Keratinocyte (primary cell): ENCODE results near the gene PPP2R5C. TPM values are rescaled to one million over a fixed set of nuclear protein-coding genes. Genes with fewer than 3 reads are reported as not detected.

Experiments
- DNase-seq: peaks from one replicate; pipeline ENCODE4 v3.0.0-alpha.2; 2011; ENCODE audit warnings: low read depth, missing footprints, low spot score
- FAIRE-seq: peaks from 2 replicates; lab custom pipeline; 2011; peaks lifted over from hg19 to GRCh38; lab: Jason Lieb, UNC
- H2AFZ ChIP-seq: 2 replicates; pipeline ENCODE4 v1.6.0; 2012; ENCODE audit warnings: low read length, control low read depth, inconsistent platforms; ENCODE audit not compliant: control insufficient read depth
- H3K27ac ChIP-seq: 2 replicates; pipeline ENCODE4 v1.5.1; 2011; ENCODE audit warnings: low read length; ENCODE audit not compliant: control insufficient read depth, insufficient read depth
- H3K27me3 ChIP-seq: 3 replicates; pipeline ENCODE4 v1.6.0; 2011; ENCODE audit warnings: low read length; ENCODE audit not compliant: control insufficient read depth, insufficient read depth; ENCODE audit errors: extremely low read depth
- H3K36me3 ChIP-seq, 2 experiments: 2 replicates in 1 of 2; 3 replicates in 1 of 2; pipeline ENCODE4 v1.5.1; 2011; ENCODE audit warnings: low read length in 2 of 2, mild to moderate bottlenecking in 1 of 2; ENCODE audit not compliant: control insufficient read depth in 2 of 2, insufficient read depth in 2 of 2; ENCODE audit errors: extremely low read depth in 1 of 2
- H3K4me1 ChIP-seq: 3 replicates; pipeline ENCODE4 v1.5.1; 2011; ENCODE audit warnings: low read length; ENCODE audit not compliant: control insufficient read depth, insufficient read depth; ENCODE audit errors: extremely low read depth
- H3K4me2 ChIP-seq: 3 replicates; pipeline ENCODE4 v1.6.0; 2011; ENCODE audit warnings: low read depth, low read length; ENCODE audit not compliant: control insufficient read depth, insufficient read depth; ENCODE audit errors: extremely low read depth
- H3K4me3 ChIP-seq, 3 experiments: fragments of 200-600 bp in 1 of 3; sonication (generic) in 1 of 3; 2 replicates in 2 of 3; 3 replicates in 1 of 3; pipeline ENCODE4 v1.5.1; 2011 to 2016; ENCODE audit warnings: low read length in 3 of 3, mild to moderate bottlenecking in 3 of 3, control low read depth in 2 of 3, inconsistent platforms in 1 of 3, low read depth in 1 of 3, mixed read lengths in 1 of 3, mixed run types in 1 of 3, moderate library complexity in 1 of 3; ENCODE audit not compliant: control insufficient read depth in 2 of 3, insufficient read depth in 2 of 3; ENCODE audit errors: extremely low read depth in 1 of 3
- H3K79me2 ChIP-seq: 2 replicates; pipeline ENCODE4 v1.6.0; 2012; ENCODE audit warnings: low read length; ENCODE audit not compliant: control insufficient read depth, insufficient read depth
- H3K9ac ChIP-seq: 3 replicates; pipeline ENCODE4 v1.6.0; 2011; ENCODE audit warnings: low read length; ENCODE audit not compliant: control insufficient read depth, insufficient read depth; ENCODE audit errors: extremely low read depth
- H3K9me1 ChIP-seq: 3 replicates; pipeline ENCODE4 v1.6.0; 2011; ENCODE audit warnings: low read length; ENCODE audit not compliant: control insufficient read depth, insufficient read depth; ENCODE audit errors: extremely low read depth
- H3K9me3 ChIP-seq: 2 replicates; pipeline ENCODE4 v1.5.1; 2012; ENCODE audit warnings: low read depth, low read length; ENCODE audit not compliant: control insufficient read depth
- H4K20me1 ChIP-seq: 3 replicates; pipeline ENCODE4 v1.6.0; 2011; ENCODE audit warnings: low read length; ENCODE audit not compliant: control insufficient read depth, insufficient read depth; ENCODE audit errors: extremely low read depth
- CTCF ChIP-seq, 3 experiments: IDR thresholded peaks in 1 of 3; conservative IDR thresholded peaks in 1 of 3; optimal IDR thresholded peaks in 1 of 3; 2 replicates in 2 of 3; 3 replicates in 1 of 3; pipeline versions ENCODE3 to v1.5.1; 2011; ENCODE audit warnings: low read length in 3 of 3, mild to moderate bottlenecking in 3 of 3, moderate library complexity in 2 of 3, control low read depth in 1 of 3, inconsistent platforms in 1 of 3; ENCODE audit not compliant: insufficient read depth in 2 of 3; ENCODE audit errors: extremely low read depth in 1 of 3
- EZH2 ChIP-seq: IDR thresholded peaks from one replicate; pipeline ENCODE4 v1.6.1; 2012; ENCODE audit warnings: inconsistent platforms, mild to moderate bottlenecking, low read length, moderate library complexity
- dilution Hi-C: fragments of 300-500 bp; cut with MboI; formaldehyde crosslinking; loops from one replicate; pipeline ENCODE4 v1.7.0; 2020; ENCODE audit warnings: low sequenced_read_pairs; ENCODE audit not compliant: extremely low pct_ligation_motif_present
- polyA plus RNA-seq, 5 experiments: library from polyadenylated mRNA; depleted of rRNA in 3 of 5; stranded (reverse) in 3 of 5; stranded (forward) in 1 of 5; unstranded in 1 of 5; fragments of >200 nt; gene quantifications; 1 replicate in 1 of 5; 2 replicates in 3 of 5; 3 replicates in 1 of 5; pipeline versions ENCODE4 v1.2.1 to v1.2.3, GENCODE V29; 2011 to 2012; ENCODE audit warnings: missing spikeins in 2 of 5, low read depth in 1 of 5, low replicate concordance in 1 of 5

The PPP2R5C gene
- polyA plus RNA-seq, 1 donor (not counting 4 experiments of a cell fraction or from before 2014, with no cell fraction given): 105 TPM

GRCh38 chr14:101926085-101926484, 164.6 kb downstream of the PPP2R5C start:
- no peak overlapping the region for H3K27ac ChIP-seq
- FAIRE-seq (no peak), DNase-seq (no peak)
- TF ChIP-seq EZH2 (no peak), CTCF (optimal IDR thresholded peaks at IDR 0.05 in 1 of 3, IDR thresholded peaks at IDR 0.05 in 1 of 3, conservative IDR thresholded peaks at IDR 0.05 in 1 of 3; ENCODE audit: extremely low read depth in 1 of 3, insufficient read depth in 2 of 3, low read length in 3 of 3) (no peak)
- H3K4me3 ChIP-seq: no peak overlapping the region
- peaks cover 0 to 9% of the 10 kb centered on the region in 2 experiments for H3K36me3 ChIP-seq
- no peak overlapping the region for H3K9ac ChIP-seq
- no peaks in the 10 kb centered on the region for H3K9me1 ChIP-seq
- no peak overlapping the region for H3K4me2 ChIP-seq
- dilution Hi-C loops: no loop called here
- H3K79me2 ChIP-seq: no peaks in the 10 kb centered on the region
- H4K20me1 ChIP-seq: no peaks in the 10 kb centered on the region
- no peaks in the 10 kb centered on the region for H3K9me3 ChIP-seq
- H3K4me1 ChIP-seq: no peaks in the 10 kb centered on the region
- H3K27me3 ChIP-seq: no peaks in the 10 kb centered on the region
- no peak overlapping the region for H2AFZ ChIP-seq

- Histone ChIP-seq H2AFZ (no peak overlapping the region), H3K9me1 (no peaks in the 10 kb centered on the region), H3K9ac (no peak overlapping the region), H3K27ac (no peak overlapping the region), H3K9me3 (no peaks in the 10 kb centered on the region), H3K27me3 (no peaks in the 10 kb centered on the region), H3K4me1 (no peaks in the 10 kb centered on the region), H3K79me2 (no peaks in the 10 kb centered on the region), H3K4me2 (no peak overlapping the region), H3K4me3 (no peak overlapping the region), H4K20me1 (no peaks in the 10 kb centered on the region), H3K36me3 (peaks cover 0 to 9% of the 10 kb centered on the region in 2 experiments)
- TF ChIP-seq CTCF (optimal IDR thresholded peaks at IDR 0.05 in 1 of 3, IDR thresholded peaks at IDR 0.05 in 1 of 3, conservative IDR thresholded peaks at IDR 0.05 in 1 of 3; ENCODE audit: extremely low read depth in 1 of 3, insufficient read depth in 2 of 3, low read length in 3 of 3): no peak
- no peak for TF ChIP-seq EZH2
- no peak for FAIRE-seq
- dilution Hi-C loops: no loop called here
- no peak for DNase-seq
These were observed 165.1 kb downstream of the PPP2R5C start for GRCh38 chr14:101926620-101927019.
